Panc1 (cell line): ENCODE results near the gene ADGRL1. TPM values are rescaled to one million over a fixed set of nuclear protein-coding genes. Genes with fewer than 3 reads are reported as not detected.

Experiments used
- ATAC-seq: fragments of 200-7000 bp; cut with Tn5 transposase; 2 replicates; pipeline ENCODE4 v1.9.1; 2020; ENCODE audit warnings: mild to moderate bottlenecking, moderate library complexity
- BruUV-seq: library from RNA; stranded (reverse); fragments of 400-500 nt; replicated peaks from 2 replicates; lab custom pipeline; 2021; lab: Mats Ljungman, UMichigan
- CTCF ChIA-PET: fragments of 300-600 bp; sonication (Branson Sonifier 250); formaldehyde crosslinking; loops from one replicate; lab custom pipeline; 2022; ENCODE audit warnings: antibody characterized with exemption; lab: Charles Lee
- POLR2A ChIA-PET: fragments of 300-600 bp; sonication (Branson Sonifier 250); formaldehyde crosslinking; loops from one replicate; lab custom pipeline; 2022; ENCODE audit warnings: antibody characterized with exemption; lab: Charles Lee
- DNase-seq: peaks from one replicate; pipeline ENCODE4 v3.0.0-alpha.2; 2010; ENCODE audit warnings: low read depth, low spot score
- H3K27ac ChIP-seq: 2 replicates; pipeline ENCODE4 v1.5.1; 2011; ENCODE audit warnings: mild to moderate bottlenecking, low read length, inconsistent platforms
- H3K27me3 ChIP-seq: fragments of 200-500 bp; sonication (Bioruptor generic); 2 replicates; pipeline ENCODE4 v1.6.0; 2014; ENCODE audit warnings: low read length, inconsistent platforms; ENCODE audit not compliant: control insufficient read depth, insufficient read depth
- H3K36me3 ChIP-seq: fragments of 200-500 bp; sonication (Bioruptor generic); 2 replicates; pipeline ENCODE4 v1.5.1; 2014; ENCODE audit warnings: inconsistent platforms, mild to moderate bottlenecking, low read length, moderate library complexity; ENCODE audit not compliant: control insufficient read depth, insufficient read depth
- H3K4me1 ChIP-seq: 2 replicates; pipeline ENCODE4 v1.5.1; 2011; ENCODE audit warnings: inconsistent platforms, mild to moderate bottlenecking, low read length, moderate library complexity; ENCODE audit not compliant: control insufficient read depth, insufficient read depth
- H3K4me3 ChIP-seq, 2 experiments: 2 replicates each; pipeline ENCODE4 v1.5.1; 2011 to 2012; ENCODE audit warnings: low read depth in 2 of 2, low read length in 2 of 2, mild to moderate bottlenecking in 2 of 2, inconsistent platforms in 1 of 2, moderate library complexity in 1 of 2
- H3K9me3 ChIP-seq: fragments of 200-500 bp; sonication (Bioruptor generic); 2 replicates; pipeline ENCODE4 v1.5.1; 2014; ENCODE audit warnings: low read depth, mild to moderate bottlenecking, inconsistent platforms, low read length, moderate library complexity; ENCODE audit not compliant: control insufficient read depth, insufficient read depth
- POLR2AphosphoS5 ChIP-seq: IDR thresholded peaks from 2 replicates; pipeline ENCODE4 v1.6.1; 2012; ENCODE audit warnings: mild to moderate bottlenecking, low read depth, low read length, moderate library complexity
- SIN3A ChIP-seq: IDR thresholded peaks from 2 replicates; pipeline ENCODE4 v1.6.1; 2012; ENCODE audit warnings: low read depth, mild to moderate bottlenecking, low read length, moderate library complexity, borderline replicate concordance; ENCODE audit not compliant: insufficient read depth
- TCF7L2 ChIP-seq: IDR thresholded peaks from 2 replicates; pipeline ENCODE4 v1.6.1; 2011; ENCODE audit warnings: mild to moderate bottlenecking, low read depth, low read length, inconsistent platforms
- in situ Hi-C: cut with HindIII; loops from 2 replicates; pipeline ENCODE4 v1.10.0; 2016; ENCODE audit warnings: low sequenced_read_pairs, low pct_unique_long_range_greater_than_20kb
- intact Hi-C: fragments of 100-400 bp; cut with micrococcal nuclease; formaldehyde crosslinking; loops from one replicate; pipeline ENCODE4 v1.10.0; 2022; ENCODE audit not compliant: unreplicated experiment
- total RNA-seq: library from RNA; stranded (reverse); gene quantifications from one replicate; pipeline ENCODE4 v1.2.1, GENCODE V29; 2021; ENCODE audit not compliant: unreplicated experiment
- TF ChIP-seq, protein P1 (sequence below), 2 experiments: IDR thresholded peaks; 2 replicates each; pipeline ENCODE4 v1.6.1; 2011 to 2012; ENCODE audit warnings: low read depth in 2 of 2, control low read depth in 1 of 2, low read length in 1 of 2, mild to moderate bottlenecking in 1 of 2, moderate library complexity in 1 of 2; ENCODE audit not compliant: insufficient read depth in 1 of 2
- TF ChIP-seq, protein P2 (sequence below): fragments of 450-650 bp; IDR thresholded peaks from 2 replicates; pipeline ENCODE4 v1.5.1; 2017; ENCODE audit warnings: mild to moderate bottlenecking

ADGRL1 gene
- total RNA-seq, 1 experiment from 2014 or later: 37.7 TPM

DNA sequence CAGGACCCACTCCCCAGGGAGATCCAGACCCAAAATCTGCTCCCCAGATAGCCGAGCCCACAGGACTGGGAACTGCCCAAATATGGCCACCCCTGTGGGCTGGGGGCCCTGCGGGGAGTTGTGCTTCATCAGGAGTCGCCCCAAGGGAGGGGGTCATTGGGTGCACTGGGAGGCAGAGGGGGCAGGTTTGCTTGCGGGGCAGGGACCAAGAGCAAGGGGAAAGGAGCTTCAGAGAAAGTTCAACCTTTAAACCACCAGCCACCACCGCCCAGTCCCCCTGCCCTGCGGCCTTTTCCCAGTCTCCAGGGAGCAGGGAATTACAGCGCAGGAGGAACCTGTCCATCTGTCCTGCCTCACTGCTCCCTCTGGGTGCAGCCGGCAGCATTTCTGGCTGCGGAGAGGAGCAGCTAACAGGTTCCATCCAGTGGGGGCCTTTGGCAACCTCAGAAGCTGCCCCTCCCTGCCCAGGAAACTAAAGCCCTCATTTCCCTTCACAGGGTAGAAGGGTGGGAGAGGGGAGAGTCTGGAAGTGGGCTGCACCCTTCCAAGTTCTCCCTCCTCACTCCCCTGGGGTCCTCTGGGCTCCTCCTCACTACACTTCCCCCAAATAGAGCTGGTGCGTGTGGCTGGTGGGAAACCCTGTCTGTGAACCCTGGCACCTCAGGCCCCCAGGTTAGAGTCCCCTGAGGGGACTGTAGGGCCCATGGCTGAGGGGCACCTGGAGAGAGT, 55.8 kb downstream of the ADGRL1 start:
- no peak overlapping the region for H3K27ac ChIP-seq
- ATAC-seq: no peak

DNA sequence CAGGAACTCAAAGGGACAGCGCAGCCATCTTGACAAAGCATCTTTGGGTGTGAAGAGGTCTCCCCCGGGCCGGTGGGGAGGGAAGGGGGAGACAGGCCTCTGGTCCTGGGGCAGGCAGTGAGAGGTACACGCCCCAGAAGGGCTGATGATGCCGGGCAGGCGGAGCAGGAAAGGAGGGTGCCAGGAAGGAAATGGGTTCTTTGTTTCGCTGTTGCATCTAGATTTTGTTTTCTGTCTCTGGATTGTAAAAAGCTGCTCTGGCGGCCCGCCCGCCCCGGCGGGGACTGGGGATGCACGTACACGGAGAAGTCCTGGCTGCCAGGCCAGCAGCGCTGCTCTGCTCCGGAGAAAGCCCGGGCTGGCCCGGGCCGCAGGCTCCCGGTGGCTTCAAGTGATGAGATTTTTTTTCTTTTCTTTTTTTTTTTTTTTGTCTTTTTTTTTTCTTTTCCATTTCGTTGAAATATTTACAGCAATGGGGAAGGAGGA, 56.4 kb downstream of the ADGRL1 start:
- no peaks in the 10 kb centered on the region for H3K36me3 ChIP-seq
- no peak overlapping the region for H3K4me3 ChIP-seq
- in situ Hi-C loops: no loop called here
- ChIA-PET CTCF (no interaction called here), POLR2A (no interaction called here)
- DNase-seq: no peak
- no peak overlapping the region for H3K27ac ChIP-seq
- TF ChIP-seq, protein P1, sequence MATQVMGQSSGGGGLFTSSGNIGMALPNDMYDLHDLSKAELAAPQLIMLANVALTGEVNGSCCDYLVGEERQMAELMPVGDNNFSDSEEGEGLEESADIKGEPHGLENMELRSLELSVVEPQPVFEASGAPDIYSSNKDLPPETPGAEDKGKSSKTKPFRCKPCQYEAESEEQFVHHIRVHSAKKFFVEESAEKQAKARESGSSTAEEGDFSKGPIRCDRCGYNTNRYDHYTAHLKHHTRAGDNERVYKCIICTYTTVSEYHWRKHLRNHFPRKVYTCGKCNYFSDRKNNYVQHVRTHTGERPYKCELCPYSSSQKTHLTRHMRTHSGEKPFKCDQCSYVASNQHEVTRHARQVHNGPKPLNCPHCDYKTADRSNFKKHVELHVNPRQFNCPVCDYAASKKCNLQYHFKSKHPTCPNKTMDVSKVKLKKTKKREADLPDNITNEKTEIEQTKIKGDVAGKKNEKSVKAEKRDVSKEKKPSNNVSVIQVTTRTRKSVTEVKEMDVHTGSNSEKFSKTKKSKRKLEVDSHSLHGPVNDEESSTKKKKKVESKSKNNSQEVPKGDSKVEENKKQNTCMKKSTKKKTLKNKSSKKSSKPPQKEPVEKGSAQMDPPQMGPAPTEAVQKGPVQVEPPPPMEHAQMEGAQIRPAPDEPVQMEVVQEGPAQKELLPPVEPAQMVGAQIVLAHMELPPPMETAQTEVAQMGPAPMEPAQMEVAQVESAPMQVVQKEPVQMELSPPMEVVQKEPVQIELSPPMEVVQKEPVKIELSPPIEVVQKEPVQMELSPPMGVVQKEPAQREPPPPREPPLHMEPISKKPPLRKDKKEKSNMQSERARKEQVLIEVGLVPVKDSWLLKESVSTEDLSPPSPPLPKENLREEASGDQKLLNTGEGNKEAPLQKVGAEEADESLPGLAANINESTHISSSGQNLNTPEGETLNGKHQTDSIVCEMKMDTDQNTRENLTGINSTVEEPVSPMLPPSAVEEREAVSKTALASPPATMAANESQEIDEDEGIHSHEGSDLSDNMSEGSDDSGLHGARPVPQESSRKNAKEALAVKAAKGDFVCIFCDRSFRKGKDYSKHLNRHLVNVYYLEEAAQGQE (IDR thresholded peaks at IDR 0.05; ENCODE audit: insufficient read depth in 1 of 2, low read depth in 2 of 2, low read length in 1 of 2): no peak
- no peak for TF ChIP-seq SIN3A
- no peak for TF ChIP-seq TCF7L2
- TF ChIP-seq, protein P2, sequence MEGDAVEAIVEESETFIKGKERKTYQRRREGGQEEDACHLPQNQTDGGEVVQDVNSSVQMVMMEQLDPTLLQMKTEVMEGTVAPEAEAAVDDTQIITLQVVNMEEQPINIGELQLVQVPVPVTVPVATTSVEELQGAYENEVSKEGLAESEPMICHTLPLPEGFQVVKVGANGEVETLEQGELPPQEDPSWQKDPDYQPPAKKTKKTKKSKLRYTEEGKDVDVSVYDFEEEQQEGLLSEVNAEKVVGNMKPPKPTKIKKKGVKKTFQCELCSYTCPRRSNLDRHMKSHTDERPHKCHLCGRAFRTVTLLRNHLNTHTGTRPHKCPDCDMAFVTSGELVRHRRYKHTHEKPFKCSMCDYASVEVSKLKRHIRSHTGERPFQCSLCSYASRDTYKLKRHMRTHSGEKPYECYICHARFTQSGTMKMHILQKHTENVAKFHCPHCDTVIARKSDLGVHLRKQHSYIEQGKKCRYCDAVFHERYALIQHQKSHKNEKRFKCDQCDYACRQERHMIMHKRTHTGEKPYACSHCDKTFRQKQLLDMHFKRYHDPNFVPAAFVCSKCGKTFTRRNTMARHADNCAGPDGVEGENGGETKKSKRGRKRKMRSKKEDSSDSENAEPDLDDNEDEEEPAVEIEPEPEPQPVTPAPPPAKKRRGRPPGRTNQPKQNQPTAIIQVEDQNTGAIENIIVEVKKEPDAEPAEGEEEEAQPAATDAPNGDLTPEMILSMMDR: no peak
- no peak for TF ChIP-seq POLR2AphosphoS5
- no peak for ATAC-seq
- TSS peak; percentile 61 for BruUV-seq
- H3K27me3 ChIP-seq: no peaks in the 10 kb centered on the region
- intact Hi-C loops: no loop called here
- no peaks in the 10 kb centered on the region for H3K9me3 ChIP-seq
- peaks cover 19% of the 10 kb centered on the region for H3K4me1 ChIP-seq

More for the DNA sequence above, 55.8 kb downstream of the ADGRL1 start:
- Histone ChIP-seq H3K27me3 (no peaks in the 10 kb centered on the region), H3K36me3 (no peaks in the 10 kb centered on the region), H3K9me3 (no peaks in the 10 kb centered on the region), H3K4me1 (peaks cover 18% of the 10 kb centered on the region), H3K4me3 (no peak overlapping the region)
- no TSS peak for BruUV-seq
- DNase-seq: no peak
- TF ChIP-seq SIN3A (no peak), POLR2AphosphoS5 (no peak), TCF7L2 (no peak)
- TF ChIP-seq, protein P1 (IDR thresholded peaks at IDR 0.05; ENCODE audit: insufficient read depth in 1 of 2, low read depth in 2 of 2, low read length in 1 of 2): no peak
- TF ChIP-seq, protein P2: no peak
- in situ Hi-C loops (no loop called here), intact Hi-C loops (no loop called here)
- CTCF ChIA-PET: interaction anchor here (0.8 kb wide), 1 partner anchor 256 kb away, joined by 3 read pairs; no protein-coding TSS in a partner anchor
- POLR2A ChIA-PET: no interaction called here
